GM21526 (cell line): Measurements from ENCODE around the gene FAM187B.
"Not testable (repeated sequence)": the region's sequence is repeated elsewhere in the genome, so short reads cannot be mapped to it uniquely, and the experiment has no call there.

Experiments
- ATAC-seq: cut with Tn5 transposase; IDR thresholded peaks from one replicate; pipeline ENCODE4 v1.9.1; 2021; ENCODE audit warnings: moderate library complexity; ENCODE audit not compliant: unreplicated experiment, low FRiP score

FAM187B gene

DNA sequence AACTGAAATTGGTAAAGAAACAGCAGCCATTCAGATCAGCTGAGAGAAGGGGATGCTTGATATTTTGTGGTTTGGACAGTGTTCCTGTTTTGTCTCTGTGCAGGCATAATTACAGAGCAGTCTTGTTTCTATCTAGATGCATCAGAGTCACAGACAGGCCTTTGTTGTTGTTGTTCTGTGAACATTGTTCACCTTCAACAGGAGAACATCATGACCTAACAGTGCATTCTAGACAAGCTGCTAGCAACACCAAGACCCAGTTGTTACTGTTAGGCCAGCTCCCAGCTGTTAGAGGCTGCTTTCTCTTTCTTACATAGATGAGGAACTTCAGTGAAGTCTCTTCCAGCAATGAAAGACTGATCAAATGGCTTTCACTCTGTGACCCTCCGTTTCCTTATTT is 11.8 kb upstream of the FAM187B start:
- ATAC-seq, result no peak

GRCh38 chr19:35239597-35239996 is 11.1 kb upstream of the FAM187B start:
- not testable (repeated sequence) for ATAC-seq

DNA sequence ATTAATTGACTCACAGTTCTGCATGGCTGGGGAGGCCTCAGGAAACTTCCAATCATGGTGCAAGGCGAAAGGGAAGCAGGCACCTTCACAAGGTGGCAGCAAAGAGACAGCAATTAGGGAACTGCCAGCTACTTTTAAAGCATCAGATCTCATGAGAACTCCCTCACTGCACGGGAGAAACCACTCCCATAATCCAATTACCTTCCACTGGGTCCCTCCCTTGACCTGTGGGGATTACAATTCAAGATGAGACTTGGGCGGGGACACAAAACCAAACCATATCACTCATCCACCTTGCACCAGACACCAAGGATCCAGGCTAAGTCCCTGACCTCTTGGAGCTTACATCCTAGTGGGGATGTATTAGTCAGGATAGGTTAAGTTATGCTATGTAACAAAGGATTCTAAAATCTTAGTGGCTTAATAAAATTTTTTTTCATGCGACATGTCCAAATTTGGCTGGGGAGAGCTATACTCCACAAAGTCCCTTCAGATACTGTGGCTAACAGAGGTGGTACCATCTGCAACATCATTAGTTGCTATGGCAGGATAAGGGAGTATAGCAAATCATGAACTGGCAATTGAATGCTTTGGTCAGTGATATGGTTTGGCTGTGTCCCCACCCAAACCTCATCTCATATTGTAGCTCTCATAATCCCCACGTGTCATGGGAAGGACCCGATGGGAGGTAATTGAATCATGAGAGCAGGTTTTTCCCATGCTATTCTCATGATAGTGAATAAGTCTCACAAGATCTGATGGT is 8.3 kb upstream of the FAM187B start:
- no peak for ATAC-seq

- ATAC-seq, result no peak
Observed at GRCh38 chr19:35232912-35233311, 4.4 kb upstream of the FAM187B start.

DNA sequence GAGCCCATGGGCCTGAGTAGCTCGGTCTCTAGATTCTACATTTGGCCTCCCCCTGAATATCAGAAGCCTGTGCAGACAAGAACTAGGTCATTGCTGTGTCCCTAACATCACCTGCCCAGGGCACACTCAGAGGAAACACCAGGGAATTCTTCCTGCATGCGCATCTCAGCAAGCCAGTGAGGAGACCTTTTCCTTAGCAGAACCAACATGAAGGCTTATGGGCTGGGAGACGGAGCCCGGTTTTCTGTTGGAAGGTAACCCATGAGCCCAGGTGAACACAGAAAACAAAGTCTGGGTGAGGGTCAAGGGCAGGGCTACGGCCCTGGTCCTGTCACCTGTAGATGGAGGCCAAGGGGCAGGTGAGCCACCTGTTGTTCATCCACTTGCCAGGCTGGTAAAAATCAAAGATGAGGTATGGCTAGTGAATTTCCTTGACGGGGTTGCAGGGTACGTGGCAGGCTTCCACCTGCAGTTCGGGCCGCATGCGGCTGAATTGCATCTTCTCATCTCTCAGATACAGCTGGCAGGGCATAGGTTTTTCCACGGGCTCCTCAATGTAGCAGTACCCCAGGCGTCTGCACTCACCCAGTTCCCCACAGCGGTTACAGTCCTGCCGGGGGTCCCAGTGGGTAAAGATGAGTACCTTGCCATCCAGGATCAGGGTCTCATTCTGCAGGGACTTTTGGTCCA is 3.6 kb upstream of the FAM187B start:
- ATAC-seq, result no peak

DNA sequence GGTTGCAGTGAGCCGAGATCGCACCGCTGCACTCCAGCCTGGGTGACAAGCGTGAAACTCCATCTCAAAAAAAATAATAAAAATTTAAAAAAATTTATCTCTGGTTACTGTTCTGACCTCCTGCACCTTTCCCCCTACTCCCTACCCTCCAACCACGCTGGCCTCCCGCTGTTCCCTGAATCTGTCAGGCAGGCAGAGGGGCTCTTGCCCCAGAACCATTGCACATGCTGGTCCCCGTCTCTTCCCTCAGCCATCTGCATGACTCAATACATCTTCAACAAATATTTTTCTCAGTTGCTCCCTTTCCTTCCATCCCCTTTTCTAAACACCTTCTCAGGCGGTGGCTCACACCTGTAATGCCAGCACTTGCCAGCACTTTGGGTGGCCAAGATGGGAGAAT is 1.1 kb upstream of the FAM187B start:
- no peak for ATAC-seq

GRCh38 chr19:35226748-35227147 is 1.8 kb downstream of the FAM187B start:
- no peak for ATAC-seq

DNA sequence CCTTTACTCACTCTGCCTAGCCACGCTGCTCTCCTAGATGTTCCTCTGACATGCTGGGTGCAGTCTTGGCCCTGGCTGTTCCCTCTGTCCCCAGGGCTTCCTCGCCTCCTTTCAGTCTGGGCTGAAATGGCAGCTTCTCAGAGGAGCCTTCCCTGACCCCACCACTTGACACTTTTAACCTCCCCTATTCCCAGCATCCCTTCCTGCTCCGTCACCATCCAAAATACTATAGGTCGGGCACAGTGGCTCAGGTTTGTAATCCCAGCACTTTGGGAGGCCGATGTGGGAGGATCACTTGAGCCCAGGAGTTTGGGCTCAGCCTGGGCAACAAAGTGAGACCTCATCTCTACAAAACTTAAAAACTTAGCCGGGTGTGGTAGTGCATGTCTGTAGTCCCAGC is 2.6 kb downstream of the FAM187B start:
- ATAC-seq, result no peak

DNA sequence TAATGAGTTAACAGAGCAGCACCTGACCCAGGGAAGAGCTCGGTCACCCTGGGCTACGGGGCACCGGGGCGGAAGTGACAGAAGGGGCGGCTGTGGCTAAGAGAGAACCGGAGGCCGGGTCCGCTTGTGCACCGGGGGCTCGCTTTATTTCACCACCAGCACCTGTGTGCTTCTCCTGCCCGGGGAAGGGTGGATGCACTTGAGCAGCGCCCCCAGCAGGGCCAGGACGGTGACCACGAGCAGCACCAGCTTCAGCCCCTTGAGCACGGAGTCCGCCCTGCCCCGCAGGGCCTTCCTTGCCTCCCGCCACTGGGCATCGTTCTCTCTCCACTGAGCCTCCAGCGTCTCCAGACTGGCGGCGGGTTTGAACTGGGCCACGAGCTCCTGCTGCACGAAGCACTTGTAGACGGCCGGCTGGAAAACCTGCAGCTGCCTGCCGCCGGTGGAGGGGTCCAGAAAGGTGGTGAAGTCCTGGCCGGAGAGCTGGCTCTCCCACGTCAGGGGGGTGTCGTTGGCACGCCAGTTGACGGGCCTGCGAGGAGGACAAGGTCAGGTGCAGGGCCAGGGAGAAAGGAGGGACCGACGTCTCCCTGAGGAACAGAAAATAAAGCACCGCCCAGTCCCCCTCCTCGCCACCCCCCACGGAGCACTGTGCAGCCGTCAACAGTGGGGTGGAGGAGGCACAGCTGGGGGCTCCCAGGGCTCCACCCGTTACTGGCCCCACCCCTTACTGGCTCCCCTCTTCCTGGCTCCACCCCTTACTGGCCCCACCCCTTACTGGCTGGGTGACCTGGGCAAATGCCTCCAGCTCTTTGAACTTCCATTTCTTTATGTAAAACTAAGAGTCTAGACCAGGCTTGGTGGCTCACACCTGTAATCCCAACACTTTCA is 3.6 kb downstream of the FAM187B start:
- ATAC-seq, result no peak

- no peak for ATAC-seq
Observed at GRCh38 chr19:35223862-35224505, 4.6 kb downstream of the FAM187B start.

DNA sequence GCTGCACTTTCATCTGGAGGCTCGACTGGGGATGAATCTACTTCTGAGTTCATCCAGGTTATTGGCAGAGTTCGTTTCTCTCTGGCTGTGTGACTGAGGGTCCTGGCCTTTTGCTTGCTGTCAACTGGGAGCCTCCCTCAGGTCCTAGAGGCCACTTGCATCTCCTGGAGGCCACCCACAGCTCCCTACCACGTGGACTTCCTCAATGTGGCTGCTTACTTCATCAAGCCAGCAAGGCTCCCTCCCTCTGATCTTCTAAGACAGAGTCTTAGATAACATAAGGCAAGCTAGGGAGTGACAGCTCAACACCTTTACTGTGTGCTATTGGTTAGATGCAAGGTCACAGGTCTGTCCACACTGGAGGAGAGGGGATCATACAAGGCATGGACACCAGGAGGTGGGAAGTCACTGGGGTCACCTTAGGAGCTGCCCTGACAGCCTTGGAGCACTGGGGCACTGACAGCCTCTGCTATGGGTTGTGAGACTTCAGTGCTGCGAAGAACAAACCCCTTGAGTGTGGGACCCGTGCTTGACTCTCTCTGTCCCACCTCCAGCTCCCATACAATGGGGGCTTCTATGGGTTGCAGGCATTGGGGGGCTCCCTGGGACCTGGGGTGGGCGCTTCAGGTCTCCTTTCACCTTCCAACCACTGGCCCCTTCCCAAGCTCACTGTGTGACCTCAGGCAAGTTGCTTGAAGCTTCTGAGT is 5.3 kb downstream of the FAM187B start:
- no peak for ATAC-seq

DNA sequence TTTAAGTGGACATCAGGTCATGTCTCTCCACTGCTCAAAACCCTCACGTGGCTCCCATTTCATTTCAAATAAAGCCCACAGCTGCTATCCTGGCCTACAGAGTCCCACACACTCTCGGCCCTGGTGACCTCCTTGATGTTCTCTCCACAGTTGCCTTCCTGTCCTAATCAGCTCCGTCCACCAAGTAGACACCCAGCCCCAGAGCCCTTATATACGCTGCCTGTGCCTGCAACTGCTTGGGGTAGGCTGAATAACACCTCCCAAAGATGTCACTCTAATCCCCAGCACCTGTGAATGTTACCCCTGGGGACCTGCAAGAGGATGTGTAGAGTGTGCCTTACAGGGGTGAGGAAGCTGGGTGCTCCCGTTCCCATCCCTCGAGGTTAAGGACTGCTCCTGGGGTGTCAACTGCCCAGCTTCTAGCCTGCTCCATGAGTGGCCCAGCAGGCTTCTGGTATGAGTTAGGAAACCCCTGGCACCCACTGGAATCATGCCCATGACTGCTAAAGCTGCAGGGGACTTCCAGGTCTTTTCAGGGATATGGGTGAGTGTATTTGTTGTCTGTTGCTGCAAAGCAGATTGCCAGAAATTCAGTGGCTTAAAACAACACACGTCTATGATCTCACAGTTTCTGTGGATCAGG is 6.0 kb downstream of the FAM187B start:
- no peak for ATAC-seq

GRCh38 chr19:35220973-35221590 is 7.5 kb downstream of the FAM187B start:
- not testable (repeated sequence) for ATAC-seq

DNA sequence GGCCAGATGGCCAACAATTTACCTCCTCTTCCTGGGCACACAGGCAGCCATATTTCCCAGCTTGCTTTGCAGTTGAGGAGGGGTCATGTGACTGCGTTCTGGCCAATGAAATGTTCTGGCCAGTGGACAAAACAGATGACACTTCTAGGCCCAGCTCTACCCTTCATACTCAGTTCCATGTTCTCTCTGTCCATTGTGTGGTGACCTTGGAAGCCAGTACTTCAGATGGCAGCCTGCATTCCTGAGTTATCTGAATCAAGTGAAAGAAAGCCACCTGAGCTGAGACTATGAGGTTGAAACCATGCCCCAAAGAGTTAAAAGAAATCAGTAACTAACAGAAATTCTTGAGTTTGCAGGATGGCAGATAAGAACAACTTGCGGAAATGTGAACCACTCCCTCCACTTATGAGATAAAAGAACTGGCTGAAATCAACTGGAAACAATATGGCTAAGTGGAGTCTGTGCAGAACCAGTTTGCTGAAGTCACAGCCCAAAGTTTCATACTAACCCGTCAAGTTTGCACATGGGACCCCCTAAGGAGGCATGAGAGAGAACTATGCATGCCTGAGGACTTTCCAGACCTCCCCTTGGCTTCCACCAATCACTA is 8.1 kb downstream of the FAM187B start:
- no peak for ATAC-seq

GRCh38 chr19:35219008-35219407 is 9.5 kb downstream of the FAM187B start:
- ATAC-seq, result no peak

DNA sequence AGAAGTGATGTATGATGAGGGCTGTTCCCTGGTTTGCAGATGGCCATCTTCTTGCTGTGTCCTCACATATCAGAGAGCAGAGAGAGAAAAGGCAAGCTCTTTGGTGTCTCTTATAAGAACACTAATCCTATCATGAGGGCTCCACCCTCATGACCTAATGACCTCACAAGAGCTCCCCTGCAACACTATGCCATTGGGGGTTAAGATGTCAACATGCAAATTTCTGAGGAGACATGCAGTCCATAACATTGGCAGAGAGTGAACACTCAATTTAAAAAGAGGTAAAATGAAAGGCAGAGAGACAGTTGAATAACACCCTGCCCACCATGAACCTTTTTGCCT is 10.9 kb downstream of the FAM187B start:
- ATAC-seq, result no peak

DNA sequence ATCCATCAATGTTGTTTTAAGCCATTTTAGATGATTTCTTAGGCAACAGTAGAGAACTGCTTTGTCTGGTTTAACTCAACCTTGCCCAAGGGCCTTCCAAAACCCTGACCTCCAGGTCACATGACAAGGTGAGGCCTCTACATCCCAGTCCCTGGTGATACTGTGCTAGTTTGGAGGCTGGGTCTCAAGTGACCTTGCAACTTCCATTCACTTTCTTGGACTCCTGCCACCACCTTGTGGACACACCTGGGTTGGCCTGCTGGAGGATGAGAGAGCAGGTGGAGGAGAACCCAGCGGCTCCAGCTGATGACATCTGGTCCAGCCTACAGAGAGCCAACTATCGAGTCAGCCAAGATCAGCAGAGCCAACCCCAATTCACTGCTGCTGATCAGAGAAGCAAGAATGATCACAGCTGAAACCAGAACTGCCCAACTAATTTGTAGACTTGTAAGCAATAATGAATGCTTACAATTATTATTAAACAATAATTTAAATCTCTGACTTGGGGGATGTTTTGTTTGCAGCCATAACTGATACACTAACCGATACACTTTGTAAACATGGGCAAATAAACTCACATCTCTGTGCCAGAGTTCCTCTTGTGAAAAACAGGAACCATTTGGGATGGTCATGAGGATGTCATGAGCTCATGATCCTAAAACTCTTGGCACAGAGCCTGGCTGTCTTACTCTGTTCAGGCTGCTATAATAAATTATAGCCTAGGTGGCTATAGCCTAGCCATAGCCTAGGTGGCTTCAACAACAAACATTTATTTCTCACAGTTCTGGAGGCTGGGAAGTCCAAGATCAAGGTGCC is 11.5 kb downstream of the FAM187B start:
- no peak for ATAC-seq
